HG03039 (cell line): ENCODE results near the gene ERO1A.

Experiments
- ATAC-seq: cut with Tn5 transposase; IDR thresholded peaks from one replicate; pipeline ENCODE4 v1.9.1; 2021; ENCODE audit warnings: mild to moderate bottlenecking, moderate library complexity; ENCODE audit not compliant: unreplicated experiment

ERO1A gene

DNA sequence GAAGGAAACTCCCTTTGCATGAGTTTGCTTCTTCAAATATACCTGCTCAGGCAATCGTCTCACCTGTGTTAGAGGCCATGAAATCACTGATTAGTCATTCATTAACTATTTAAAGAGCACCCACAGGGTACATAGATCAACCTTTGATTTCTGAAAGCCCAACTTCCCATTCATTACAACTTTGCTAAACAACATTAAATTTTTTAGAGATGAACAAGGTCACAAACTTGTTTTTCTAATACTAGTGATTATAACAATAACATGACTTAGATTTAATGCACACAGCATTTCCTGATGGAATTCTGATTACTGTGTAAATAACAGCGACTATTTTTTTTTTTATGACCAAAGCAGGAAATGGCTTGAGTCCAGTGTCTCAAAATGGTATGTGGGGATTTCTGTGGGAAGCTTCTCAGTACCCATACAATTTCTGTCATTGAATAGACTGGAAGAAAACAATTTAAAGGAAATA lies 5.4 kb upstream of the ERO1A start:
- no peak for ATAC-seq

GRCh38 chr14:52694761-52695480 lies 437 bp downstream of the ERO1A start:
- peak; percentile 49 for ATAC-seq

DNA sequence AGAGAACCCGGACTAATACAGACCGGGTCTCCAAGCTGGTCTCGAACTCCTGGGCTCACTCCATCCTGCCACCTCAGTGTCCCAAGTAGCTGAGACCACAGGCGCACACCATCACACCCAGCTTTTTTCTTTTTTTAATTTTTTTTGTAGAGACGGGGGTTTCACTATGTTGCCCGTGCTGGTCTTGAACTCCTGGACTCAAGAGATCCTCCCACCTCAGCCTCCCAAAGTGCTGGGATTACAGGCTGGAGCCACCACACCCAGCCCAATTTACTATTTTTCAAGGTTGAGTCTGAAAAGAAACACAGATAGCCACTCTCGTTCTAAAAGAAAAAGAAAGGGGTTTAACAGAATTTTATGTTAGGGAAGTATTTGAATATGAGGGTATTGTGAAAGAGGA lies 1.8 kb downstream of the ERO1A start:
- no peak for ATAC-seq

- ATAC-seq, result no peak
Observed at GRCh38 chr14:52693036-52693435, 2.3 kb downstream of the ERO1A start.

DNA sequence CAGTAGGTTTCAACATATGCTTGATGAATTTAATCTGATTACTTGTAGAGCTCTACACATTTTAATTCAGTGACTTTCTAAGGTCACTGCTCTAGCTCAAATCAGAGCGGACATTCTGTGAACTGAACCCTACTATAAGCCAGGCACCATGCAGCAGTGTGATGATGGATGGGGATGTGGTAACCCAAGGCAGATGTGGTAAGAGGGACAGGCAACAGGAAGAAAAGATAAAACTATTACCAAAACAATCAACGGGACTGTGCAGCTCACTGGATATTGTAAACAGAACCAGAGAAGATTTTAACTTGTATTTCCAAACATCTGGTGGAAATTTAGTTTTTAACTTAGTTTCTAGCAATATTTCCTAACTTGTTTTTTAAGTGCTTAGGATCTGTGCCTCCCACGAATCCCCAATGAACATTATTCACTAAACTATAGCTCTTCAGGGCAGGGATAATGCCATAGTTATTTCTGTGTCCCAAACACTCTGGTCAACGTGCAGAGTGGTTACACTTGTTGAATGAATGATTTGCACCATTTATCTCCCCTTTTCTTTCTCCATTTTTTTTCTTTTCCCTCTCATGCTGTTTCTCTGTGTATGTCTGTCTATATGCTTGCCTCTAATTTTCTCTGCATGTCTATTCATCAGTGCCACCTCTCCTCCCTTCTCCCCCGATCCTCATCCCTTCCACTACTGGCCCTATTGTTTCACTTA lies 3.0 kb downstream of the ERO1A start:
- no peak for ATAC-seq

- no peak for ATAC-seq
Observed at GRCh38 chr14:52690983-52691760, 4.2 kb downstream of the ERO1A start.

GRCh38 chr14:52686176-52686575 lies 9.2 kb downstream of the ERO1A start:
- no peak for ATAC-seq

GRCh38 chr14:52683985-52684520 lies 11.3 kb downstream of the ERO1A start:
- no peak for ATAC-seq

GRCh38 chr14:52678591-52678990 lies 16.8 kb downstream of the ERO1A start:
- no peak for ATAC-seq

DNA sequence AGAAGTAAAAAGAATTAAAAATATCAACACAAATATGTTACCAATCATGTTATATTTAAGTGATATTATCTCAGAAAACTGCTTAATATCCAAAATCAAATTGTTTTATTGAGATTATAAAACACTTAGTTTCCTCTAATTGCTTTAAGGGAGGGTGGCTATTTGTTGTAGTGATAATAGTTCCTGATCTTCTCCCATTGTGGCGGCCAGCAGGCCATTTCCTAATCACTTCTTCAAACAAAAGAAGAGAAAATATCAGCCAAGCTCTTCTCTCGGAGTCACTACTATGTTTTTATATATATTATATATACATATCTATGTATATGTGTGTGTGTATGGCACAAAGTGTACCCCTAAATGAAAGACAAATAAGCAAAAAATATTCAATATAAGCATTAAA lies 31.5 kb downstream of the ERO1A start:
- no peak for ATAC-seq

DNA sequence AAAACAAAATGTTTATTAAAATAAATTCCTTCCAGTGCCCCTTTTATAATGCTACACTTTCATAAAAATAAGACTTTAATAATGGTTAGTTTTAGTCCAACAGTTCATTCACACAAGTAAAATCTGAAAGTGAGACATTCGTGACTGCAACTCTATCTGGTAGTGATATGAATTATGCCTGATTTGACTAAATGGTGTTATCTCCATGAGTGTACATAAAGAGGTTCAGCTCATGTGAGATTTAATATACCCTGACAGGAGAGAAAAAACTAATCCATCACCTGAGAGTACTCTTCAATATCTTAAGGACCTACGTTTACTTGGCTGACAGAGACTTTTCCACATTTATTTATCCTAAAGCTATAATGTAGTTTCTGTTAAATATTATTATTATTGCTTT lies 34.0 kb downstream of the ERO1A start:
- no peak for ATAC-seq

DNA sequence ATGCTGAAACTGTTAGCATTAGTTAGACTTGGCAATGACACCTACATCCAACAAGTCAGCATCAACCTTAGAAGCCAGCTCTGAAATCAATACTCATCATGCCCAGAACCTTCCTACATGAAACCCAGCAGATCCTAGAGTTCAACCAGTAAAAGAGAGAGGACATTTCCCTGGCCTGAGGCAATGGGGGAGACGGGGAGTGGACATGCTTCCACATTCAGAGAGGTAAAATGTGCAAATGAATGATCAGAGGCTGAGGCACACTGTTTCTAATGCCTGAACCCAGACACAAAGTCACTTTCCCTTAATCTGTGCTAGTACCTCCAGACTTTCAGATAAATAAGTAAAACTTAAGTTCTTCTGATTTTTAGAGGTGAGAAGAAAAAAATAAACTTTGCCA lies 34.5 kb downstream of the ERO1A start:
- ATAC-seq, result no peak

DNA sequence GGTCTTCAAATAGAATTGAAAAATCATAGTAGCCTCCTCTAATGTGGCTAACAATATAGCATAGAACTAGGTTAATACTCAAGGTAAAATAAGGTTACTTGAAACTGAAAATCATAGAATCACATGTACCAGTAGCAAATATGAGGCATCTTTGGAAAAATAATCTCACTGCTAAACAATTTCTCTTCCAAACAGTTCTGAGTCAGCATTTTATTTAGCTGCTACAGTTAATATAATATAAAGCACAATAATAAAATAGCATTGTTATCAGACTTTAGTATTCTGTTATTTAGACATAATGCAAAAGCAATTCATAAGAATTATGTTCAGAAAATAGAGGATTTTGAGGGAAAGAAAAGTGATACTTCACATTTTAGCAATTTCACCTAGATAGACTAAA lies 35.0 kb downstream of the ERO1A start:
- no peak for ATAC-seq

- no peak for ATAC-seq
Observed at GRCh38 chr14:52656905-52657304, 38.5 kb downstream of the ERO1A start.

DNA sequence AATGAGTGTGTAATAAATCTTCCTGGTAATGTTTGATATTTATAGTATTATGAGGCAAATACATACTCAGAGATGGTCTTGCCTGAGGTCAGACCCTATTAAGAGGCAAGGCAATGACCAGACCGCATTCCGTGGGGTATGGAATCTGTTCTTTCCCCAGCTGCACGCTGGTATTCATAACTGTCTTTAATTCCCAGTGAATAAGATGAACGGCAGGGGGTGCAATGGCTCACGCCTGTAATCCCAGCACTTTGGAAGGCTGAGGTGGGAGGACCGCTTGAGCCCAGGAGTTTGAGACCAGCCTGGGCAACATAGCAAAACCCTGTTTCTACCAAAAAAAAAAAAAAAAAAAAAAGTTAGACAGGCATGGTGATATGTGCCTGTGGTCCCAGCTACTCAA lies 44.6 kb downstream of the ERO1A start:
- no peak for ATAC-seq

DNA sequence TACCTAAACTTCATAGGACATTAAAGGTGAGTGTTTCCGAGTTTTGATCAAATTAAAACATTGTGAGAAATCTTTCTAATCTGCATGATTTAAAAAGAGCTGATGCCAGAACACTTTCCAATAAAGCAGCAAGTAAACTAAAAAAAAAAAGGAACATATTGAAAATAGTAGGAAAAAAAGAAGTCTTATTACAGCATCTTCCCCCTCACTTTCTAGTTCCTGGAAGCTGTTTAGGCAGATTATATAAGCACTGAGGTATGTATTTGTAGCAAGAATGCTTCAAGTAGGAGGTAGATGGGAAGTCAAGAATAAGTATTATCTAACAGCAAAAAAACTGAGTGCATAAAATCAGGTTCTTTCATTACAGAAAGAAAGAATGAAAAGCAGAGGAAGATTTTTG lies 45.8 kb downstream of the ERO1A start:
- ATAC-seq, result no peak

- ATAC-seq, result no peak
Observed at GRCh38 chr14:52641745-52642144, 53.6 kb downstream of the ERO1A start.

GRCh38 chr14:52640137-52640536 lies 55.2 kb downstream of the ERO1A start:
- ATAC-seq, result no peak

- ATAC-seq, result no peak
Observed at GRCh38 chr14:52619687-52620086, 75.7 kb downstream of the ERO1A start.

DNA sequence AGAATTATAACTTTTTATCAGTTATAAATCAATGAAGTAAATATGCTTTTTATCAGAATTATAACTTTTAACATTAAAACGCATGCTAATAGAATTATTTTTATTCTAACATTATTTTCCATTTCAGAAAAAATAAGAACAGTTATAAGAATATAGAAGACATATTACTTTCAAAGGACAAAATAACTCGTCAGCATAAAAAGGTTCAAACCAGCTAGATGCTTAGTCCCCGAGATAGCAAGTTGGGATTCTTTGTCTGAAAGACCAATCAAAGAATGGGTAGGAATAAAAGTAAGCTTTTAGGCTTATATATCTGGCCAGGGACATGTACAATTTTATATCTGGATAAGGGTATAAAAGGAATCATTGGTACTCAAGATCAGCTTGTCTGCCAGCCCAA lies 76.8 kb downstream of the ERO1A start:
- no peak for ATAC-seq

- ATAC-seq, result no peak
Observed at GRCh38 chr14:52610187-52610586, 85.2 kb downstream of the ERO1A start.
